WTC11 (cell line): ENCODE data around the gene UROC1. TPM values are rescaled to one million over a fixed set of nuclear protein-coding genes. Genes with fewer than 3 reads are reported as not detected.

Experiments
- ATAC-seq: fragments of 200-7000 bp; cut with Tn5 transposase; 2 replicates; pipeline ENCODE4 v1.10.0; 2021; ENCODE audit warnings: mild to moderate bottlenecking, moderate library complexity
- CTCF ChIA-PET: fragments of 300-600 bp; sonication (Branson Sonifier 250); formaldehyde crosslinking; loops from one replicate; lab custom pipeline; 2021; ENCODE audit warnings: antibody characterized with exemption; lab: Charles Lee
- POLR2A ChIA-PET: fragments of 350-600 bp; sonication (Branson Sonifier 250); formaldehyde crosslinking; loops from one replicate; lab custom pipeline; 2021; ENCODE audit warnings: antibody characterized with exemption; lab: Charles Lee
- DNase-seq: peaks from one replicate; pipeline ENCODE4 v3.0.0; 2021; ENCODE audit warnings: low spot score
- H3K27ac Mint-ChIP-seq: 2 replicates; pipeline ENCODE4 v1.8.0; 2021; ENCODE audit warnings: mixed read lengths
- H3K27me3 Mint-ChIP-seq: 2 replicates; pipeline ENCODE4 v1.8.0; 2021; ENCODE audit warnings: low read depth, mild to moderate bottlenecking, moderate library complexity, mixed read lengths
- H3K36me3 Mint-ChIP-seq: 2 replicates; pipeline ENCODE4 v1.8.0; 2021; ENCODE audit warnings: mixed read lengths
- H3K4me1 Mint-ChIP-seq: 2 replicates; pipeline ENCODE4 v1.8.0; 2022; ENCODE audit warnings: mixed read lengths
- H3K4me3 Mint-ChIP-seq: 2 replicates; pipeline ENCODE4 v1.8.0; 2021; ENCODE audit warnings: mild to moderate bottlenecking, moderate library complexity, mixed read lengths
- H3K9me3 Mint-ChIP-seq: 2 replicates; pipeline ENCODE4 v1.8.0; 2021; ENCODE audit warnings: mixed read lengths
- ATF3 ChIP-seq: sonication (generic); formaldehyde crosslinking; conservative IDR thresholded peaks from 2 replicates; pipeline ENCODE4 v1.8.1; 2022; ENCODE audit warnings: mild to moderate bottlenecking, missing genetic modification reagents
- CBFB ChIP-seq: sonication (generic); formaldehyde crosslinking; IDR thresholded peaks from 2 replicates; pipeline ENCODE4 v1.8.1; 2022; ENCODE audit warnings: mild to moderate bottlenecking, low read depth, missing genetic modification reagents
- CREM ChIP-seq: sonication (generic); formaldehyde crosslinking; IDR thresholded peaks from 2 replicates; pipeline ENCODE4 v1.8.1; 2022; ENCODE audit warnings: mild to moderate bottlenecking, missing genetic modification reagents, moderate library complexity
- ESRRA ChIP-seq: sonication (generic); formaldehyde crosslinking; IDR thresholded peaks from 2 replicates; pipeline ENCODE4 v1.8.1; 2022; ENCODE audit warnings: mild to moderate bottlenecking, missing genetic modification reagents, borderline replicate concordance
- NFYB ChIP-seq: sonication (generic); formaldehyde crosslinking; conservative IDR thresholded peaks from 2 replicates; pipeline ENCODE4 v1.8.0; 2022; ENCODE audit warnings: low read depth, missing genetic modification reagents
- NR1H2 ChIP-seq: sonication (generic); formaldehyde crosslinking; IDR thresholded peaks from 2 replicates; pipeline ENCODE4 v1.9.0; 2021; ENCODE audit warnings: mild to moderate bottlenecking, moderate library complexity, missing genetic modification reagents
- SOX15 ChIP-seq: fragments of 250-450 bp; sonication (Bioruptor Pico); IDR thresholded peaks from 2 replicates; pipeline ENCODE4 v1.9.0; 2021; ENCODE audit warnings: mild to moderate bottlenecking
- USF1 ChIP-seq: sonication (generic); formaldehyde crosslinking; IDR thresholded peaks from 2 replicates; pipeline ENCODE4 v1.8.0; 2022; ENCODE audit warnings: mild to moderate bottlenecking, missing genetic modification reagents
- ZNF121 ChIP-seq: sonication (generic); formaldehyde crosslinking; IDR thresholded peaks from 2 replicates; pipeline ENCODE4 v1.8.0; 2023; ENCODE audit warnings: missing genetic modification reagents
- ZNF317 ChIP-seq: sonication (generic); formaldehyde crosslinking; IDR thresholded peaks from 2 replicates; pipeline ENCODE4 v1.8.1; 2023; ENCODE audit warnings: low read depth, mild to moderate bottlenecking, moderate library complexity, missing genetic modification reagents, borderline replicate concordance
- ZNF396 ChIP-seq: fragments of 250-450 bp; sonication (Bioruptor Pico); IDR thresholded peaks from 2 replicates; pipeline ENCODE4 v1.8.0; 2021; ENCODE audit warnings: mild to moderate bottlenecking, moderate library complexity, borderline replicate concordance
- ZNF423 ChIP-seq: fragments of 250-450 bp; sonication (Bioruptor Pico); IDR thresholded peaks from 2 replicates; pipeline ENCODE4 v2.1.2; 2022; ENCODE audit warnings: mild to moderate bottlenecking, moderate library complexity
- total RNA-seq: library from RNA; stranded (reverse); gene quantifications from 3 replicates; pipeline ENCODE4 v1.2.3, GENCODE V29; 2021
- TF ChIP-seq, protein P1 (sequence below): sonication (generic); formaldehyde crosslinking; IDR thresholded peaks from 2 replicates; pipeline ENCODE4 v1.8.0; 2022; ENCODE audit warnings: mild to moderate bottlenecking, missing genetic modification reagents
- TF ChIP-seq, protein P2 (sequence below): sonication (generic); formaldehyde crosslinking; IDR thresholded peaks from 2 replicates; pipeline ENCODE4 v1.8.1; 2023; ENCODE audit warnings: mild to moderate bottlenecking, missing genetic modification reagents, moderate library complexity
- TF ChIP-seq, protein P3 (sequence below): sonication (generic); formaldehyde crosslinking; IDR thresholded peaks from 2 replicates; pipeline ENCODE4 v1.8.0; 2023; ENCODE audit warnings: missing genetic modification reagents, mild to moderate bottlenecking, borderline replicate concordance
- TF ChIP-seq, protein P4 (sequence below): sonication (generic); formaldehyde crosslinking; IDR thresholded peaks from 2 replicates; pipeline ENCODE4 v1.8.1; 2023; ENCODE audit warnings: mild to moderate bottlenecking, missing genetic modification reagents

UROC1 gene
- total RNA-seq, 1 experiment from 2014 or later: not detected

GRCh38 chr3:126507886-126508285 lies 9.7 kb downstream of the UROC1 start (continued):
- TF ChIP-seq SOX15 (CRISPR knock-in tag) (no peak), CREM (no peak), NR1H2 (CRISPR knock-in tag) (no peak), ZNF317 (no peak), ZNF121 (CRISPR knock-in tag) (no peak), ZNF396 (CRISPR knock-in tag) (no peak), CBFB (CRISPR knock-in tag) (no peak)
- TF ChIP-seq, protein P1, sequence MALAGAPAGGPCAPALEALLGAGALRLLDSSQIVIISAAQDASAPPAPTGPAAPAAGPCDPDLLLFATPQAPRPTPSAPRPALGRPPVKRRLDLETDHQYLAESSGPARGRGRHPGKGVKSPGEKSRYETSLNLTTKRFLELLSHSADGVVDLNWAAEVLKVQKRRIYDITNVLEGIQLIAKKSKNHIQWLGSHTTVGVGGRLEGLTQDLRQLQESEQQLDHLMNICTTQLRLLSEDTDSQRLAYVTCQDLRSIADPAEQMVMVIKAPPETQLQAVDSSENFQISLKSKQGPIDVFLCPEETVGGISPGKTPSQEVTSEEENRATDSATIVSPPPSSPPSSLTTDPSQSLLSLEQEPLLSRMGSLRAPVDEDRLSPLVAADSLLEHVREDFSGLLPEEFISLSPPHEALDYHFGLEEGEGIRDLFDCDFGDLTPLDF (CRISPR knock-in tag): no peak

DNA sequence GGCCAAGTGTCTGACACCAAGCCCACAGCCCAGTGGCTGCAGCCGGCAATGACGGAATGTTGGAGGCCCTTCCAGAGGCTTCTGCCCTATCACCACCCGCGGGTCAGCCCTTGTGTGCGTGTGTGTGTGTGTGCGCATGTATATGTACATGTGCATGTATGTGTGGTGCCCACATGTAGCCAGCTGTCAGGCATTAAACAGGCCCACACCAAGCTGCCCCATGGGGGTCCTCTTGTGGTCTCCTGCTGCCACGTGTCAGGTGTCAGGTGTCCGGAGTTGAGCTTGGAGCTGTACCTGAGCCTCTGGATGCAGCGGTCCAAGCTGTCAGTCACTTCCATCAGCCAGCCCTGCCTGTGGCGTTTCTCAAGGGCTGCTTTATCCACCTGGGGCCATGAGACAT lies 13.9 kb downstream of the UROC1 start:
- H3K27ac Mint-ChIP-seq: no peak overlapping the region
- TF ChIP-seq CBFB (CRISPR knock-in tag) (no peak), NFYB (CRISPR knock-in tag) (no peak), ZNF121 (CRISPR knock-in tag) (no peak), ZNF423 (CRISPR knock-in tag) (no peak), ATF3 (CRISPR knock-in tag) (no peak), ESRRA (CRISPR knock-in tag) (no peak), CREM (no peak), USF1 (CRISPR knock-in tag) (no peak)
- TF ChIP-seq, protein P2, sequence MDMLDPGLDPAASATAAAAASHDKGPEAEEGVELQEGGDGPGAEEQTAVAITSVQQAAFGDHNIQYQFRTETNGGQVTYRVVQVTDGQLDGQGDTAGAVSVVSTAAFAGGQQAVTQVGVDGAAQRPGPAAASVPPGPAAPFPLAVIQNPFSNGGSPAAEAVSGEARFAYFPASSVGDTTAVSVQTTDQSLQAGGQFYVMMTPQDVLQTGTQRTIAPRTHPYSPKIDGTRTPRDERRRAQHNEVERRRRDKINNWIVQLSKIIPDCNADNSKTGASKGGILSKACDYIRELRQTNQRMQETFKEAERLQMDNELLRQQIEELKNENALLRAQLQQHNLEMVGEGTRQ (CRISPR knock-in tag): no peak
- TF ChIP-seq, protein P3, sequence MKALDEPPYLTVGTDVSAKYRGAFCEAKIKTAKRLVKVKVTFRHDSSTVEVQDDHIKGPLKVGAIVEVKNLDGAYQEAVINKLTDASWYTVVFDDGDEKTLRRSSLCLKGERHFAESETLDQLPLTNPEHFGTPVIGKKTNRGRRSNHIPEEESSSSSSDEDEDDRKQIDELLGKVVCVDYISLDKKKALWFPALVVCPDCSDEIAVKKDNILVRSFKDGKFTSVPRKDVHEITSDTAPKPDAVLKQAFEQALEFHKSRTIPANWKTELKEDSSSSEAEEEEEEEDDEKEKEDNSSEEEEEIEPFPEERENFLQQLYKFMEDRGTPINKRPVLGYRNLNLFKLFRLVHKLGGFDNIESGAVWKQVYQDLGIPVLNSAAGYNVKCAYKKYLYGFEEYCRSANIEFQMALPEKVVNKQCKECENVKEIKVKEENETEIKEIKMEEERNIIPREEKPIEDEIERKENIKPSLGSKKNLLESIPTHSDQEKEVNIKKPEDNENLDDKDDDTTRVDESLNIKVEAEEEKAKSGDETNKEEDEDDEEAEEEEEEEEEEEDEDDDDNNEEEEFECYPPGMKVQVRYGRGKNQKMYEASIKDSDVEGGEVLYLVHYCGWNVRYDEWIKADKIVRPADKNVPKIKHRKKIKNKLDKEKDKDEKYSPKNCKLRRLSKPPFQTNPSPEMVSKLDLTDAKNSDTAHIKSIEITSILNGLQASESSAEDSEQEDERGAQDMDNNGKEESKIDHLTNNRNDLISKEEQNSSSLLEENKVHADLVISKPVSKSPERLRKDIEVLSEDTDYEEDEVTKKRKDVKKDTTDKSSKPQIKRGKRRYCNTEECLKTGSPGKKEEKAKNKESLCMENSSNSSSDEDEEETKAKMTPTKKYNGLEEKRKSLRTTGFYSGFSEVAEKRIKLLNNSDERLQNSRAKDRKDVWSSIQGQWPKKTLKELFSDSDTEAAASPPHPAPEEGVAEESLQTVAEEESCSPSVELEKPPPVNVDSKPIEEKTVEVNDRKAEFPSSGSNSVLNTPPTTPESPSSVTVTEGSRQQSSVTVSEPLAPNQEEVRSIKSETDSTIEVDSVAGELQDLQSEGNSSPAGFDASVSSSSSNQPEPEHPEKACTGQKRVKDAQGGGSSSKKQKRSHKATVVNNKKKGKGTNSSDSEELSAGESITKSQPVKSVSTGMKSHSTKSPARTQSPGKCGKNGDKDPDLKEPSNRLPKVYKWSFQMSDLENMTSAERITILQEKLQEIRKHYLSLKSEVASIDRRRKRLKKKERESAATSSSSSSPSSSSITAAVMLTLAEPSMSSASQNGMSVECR (CRISPR knock-in tag): no peak
- TF ChIP-seq, protein P4, sequence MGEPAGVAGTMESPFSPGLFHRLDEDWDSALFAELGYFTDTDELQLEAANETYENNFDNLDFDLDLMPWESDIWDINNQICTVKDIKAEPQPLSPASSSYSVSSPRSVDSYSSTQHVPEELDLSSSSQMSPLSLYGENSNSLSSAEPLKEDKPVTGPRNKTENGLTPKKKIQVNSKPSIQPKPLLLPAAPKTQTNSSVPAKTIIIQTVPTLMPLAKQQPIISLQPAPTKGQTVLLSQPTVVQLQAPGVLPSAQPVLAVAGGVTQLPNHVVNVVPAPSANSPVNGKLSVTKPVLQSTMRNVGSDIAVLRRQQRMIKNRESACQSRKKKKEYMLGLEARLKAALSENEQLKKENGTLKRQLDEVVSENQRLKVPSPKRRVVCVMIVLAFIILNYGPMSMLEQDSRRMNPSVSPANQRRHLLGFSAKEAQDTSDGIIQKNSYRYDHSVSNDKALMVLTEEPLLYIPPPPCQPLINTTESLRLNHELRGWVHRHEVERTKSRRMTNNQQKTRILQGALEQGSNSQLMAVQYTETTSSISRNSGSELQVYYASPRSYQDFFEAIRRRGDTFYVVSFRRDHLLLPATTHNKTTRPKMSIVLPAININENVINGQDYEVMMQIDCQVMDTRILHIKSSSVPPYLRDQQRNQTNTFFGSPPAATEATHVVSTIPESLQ: no peak
- peaks cover 13% of the 10 kb centered on the region for H3K4me1 Mint-ChIP-seq
- H3K36me3 Mint-ChIP-seq: no peaks in the 10 kb centered on the region
- no peak overlapping the region for H3K4me3 Mint-ChIP-seq
- H3K27me3 Mint-ChIP-seq: no peaks in the 10 kb centered on the region
- H3K9me3 Mint-ChIP-seq: no peaks in the 10 kb centered on the region
- DNase-seq (no peak), ATAC-seq (no peak)
- POLR2A ChIA-PET: no interaction called here
- CTCF ChIA-PET: interaction anchor here (1.1 kb wide), 1 partner anchor 14 kb away, joined by 3 read pairs; no protein-coding TSS in a partner anchor
